GM23338 (cell line): ENCODE data around the gene NSRP1. TPM values are rescaled to one million over a fixed set of nuclear protein-coding genes. Genes with fewer than 3 reads are reported as not detected.

ENCODE experiments used
- ATAC-seq: fragments of 200-7000 bp; cut with Tn5 transposase; 3 replicates; pipeline ENCODE4 v1.9.1; 2020
- DNase-seq: peaks from one replicate; pipeline ENCODE4 v3.0.0-alpha.2; 2015; ENCODE audit warnings: low spot score
- H2AFZ ChIP-seq: fragments of 200-600 bp; sonication (generic); 2 replicates; pipeline ENCODE4 v1.8.0; 2016; ENCODE audit warnings: antibody characterized with exemption, mild to moderate bottlenecking, moderate library complexity
- H3F3A ChIP-seq: fragments of 200-600 bp; sonication (generic); replicated peaks from 2 replicates; pipeline ENCODE4 v1.8.0; 2017; ENCODE audit warnings: antibody characterized with exemption, mixed run types, low read depth
- H3K27ac ChIP-seq: fragments of 200-600 bp; sonication (generic); 2 replicates; pipeline ENCODE4 v1.6.1; 2016; ENCODE audit warnings: low read depth
- H3K27me3 ChIP-seq: fragments of 200-600 bp; sonication (generic); 2 replicates; pipeline ENCODE4 v1.8.0; 2016; ENCODE audit warnings: mild to moderate bottlenecking, mixed run types, moderate library complexity; ENCODE audit not compliant: insufficient read depth
- H3K36me3 ChIP-seq: fragments of 200-600 bp; sonication (generic); 2 replicates; pipeline ENCODE4 v1.8.0; 2016; ENCODE audit warnings: mild to moderate bottlenecking; ENCODE audit not compliant: insufficient read depth
- H3K4me1 ChIP-seq: fragments of 200-600 bp; sonication (generic); 2 replicates; pipeline ENCODE4 v1.8.0; 2016; ENCODE audit warnings: mild to moderate bottlenecking, moderate library complexity; ENCODE audit not compliant: insufficient read depth
- H3K4me2 ChIP-seq: fragments of 200-600 bp; sonication (generic); 2 replicates; pipeline ENCODE4 v1.7.1; 2017; ENCODE audit warnings: mixed run types
- H3K4me3 ChIP-seq: fragments of 200-600 bp; sonication (generic); 2 replicates; pipeline ENCODE4 v1.6.1; 2016; ENCODE audit warnings: mixed run types
- H3K79me2 ChIP-seq: fragments of 200-600 bp; sonication (generic); replicated peaks from 2 replicates; pipeline ENCODE4 v1.8.0; 2017; ENCODE audit warnings: mild to moderate bottlenecking; ENCODE audit not compliant: insufficient read depth
- H3K9me2 ChIP-seq: fragments of 200-600 bp; sonication (generic); 2 replicates; pipeline ENCODE4 v1.8.0; 2017; ENCODE audit not compliant: insufficient read depth
- H4K20me1 ChIP-seq: fragments of 200-600 bp; sonication (generic); replicated peaks from 2 replicates; pipeline ENCODE4 v1.8.0; 2017; ENCODE audit warnings: mild to moderate bottlenecking; ENCODE audit not compliant: insufficient read depth
- H3K27ac Mint-ChIP-seq: 2 replicates; pipeline ENCODE4 v1.8.0; 2020; ENCODE audit warnings: inconsistent platforms, mild to moderate bottlenecking, moderate library complexity, mixed read lengths
- H3K27me3 Mint-ChIP-seq: 3 replicates; pipeline ENCODE4 v1.8.0; 2022; ENCODE audit warnings: low read depth, mild to moderate bottlenecking, moderate library complexity, mixed read lengths, inconsistent platforms; ENCODE audit not compliant: insufficient read depth, poor library complexity
- H3K36me3 Mint-ChIP-seq: 3 replicates; pipeline ENCODE4 v1.8.0; 2021; ENCODE audit warnings: low read depth, mild to moderate bottlenecking, inconsistent platforms, moderate library complexity, mixed read lengths
- H3K4me1 Mint-ChIP-seq: 3 replicates; pipeline ENCODE4 v1.8.0; 2020; ENCODE audit warnings: mild to moderate bottlenecking, inconsistent platforms, mixed read lengths
- H3K4me3 Mint-ChIP-seq: 3 replicates; pipeline ENCODE4 v1.8.0; 2021; ENCODE audit warnings: moderate library complexity, mild to moderate bottlenecking, inconsistent platforms, mixed read lengths
- H3K9me3 Mint-ChIP-seq: 3 replicates; pipeline ENCODE4 v1.8.0; 2020; ENCODE audit warnings: moderate library complexity, mild to moderate bottlenecking, inconsistent platforms, mixed read lengths
- CREB1 ChIP-seq: fragments of 250-450 bp; sonication (Bioruptor Pico); IDR thresholded peaks from 2 replicates; pipeline ENCODE4 v1.5.0; 2020; ENCODE audit warnings: low read depth, mild to moderate bottlenecking, moderate library complexity
- EZH2phosphoT487 ChIP-seq: fragments of 200-600 bp; sonication (generic); IDR thresholded peaks from one replicate; pipeline ENCODE4 v1.8.1; 2018; ENCODE audit warnings: antibody characterized with exemption; ENCODE audit not compliant: unreplicated experiment
- REST ChIP-seq: IDR thresholded peaks from one replicate; pipeline ENCODE4 v1.6.1; 2018; ENCODE audit warnings: antibody characterized with exemption; ENCODE audit not compliant: unreplicated experiment
- ZNF462 ChIP-seq: fragments of 250-450 bp; sonication (Bioruptor Pico); IDR thresholded peaks from 2 replicates; pipeline ENCODE4 v1.5.0; 2020; ENCODE audit warnings: mild to moderate bottlenecking, moderate library complexity
- polyA plus RNA-seq: library from polyadenylated mRNA; unstranded; fragments of >200 nt; fragmentation: Nextera tagmentation; extraction: Ambion mirVana; gene quantifications from 2 replicates; pipeline ENCODE4 v1.2.1, GENCODE V29; 2016
- total RNA-seq: library from RNA; depleted of rRNA; stranded (reverse); fragments of >200 nt; shearing (Covaris generic); gene quantifications from 2 replicates; pipeline ENCODE4 v1.2.3, GENCODE V29; 2014
- TF ChIP-seq, protein P1 (sequence below): IDR thresholded peaks from 2 replicates; pipeline ENCODE4 v1.6.1; 2016; ENCODE audit warnings: antibody characterized with exemption

Gene NSRP1
- total and polyA plus RNA-seq, 2 experiments from 2014 or later, result 15.7 to 110 TPM

DNA sequence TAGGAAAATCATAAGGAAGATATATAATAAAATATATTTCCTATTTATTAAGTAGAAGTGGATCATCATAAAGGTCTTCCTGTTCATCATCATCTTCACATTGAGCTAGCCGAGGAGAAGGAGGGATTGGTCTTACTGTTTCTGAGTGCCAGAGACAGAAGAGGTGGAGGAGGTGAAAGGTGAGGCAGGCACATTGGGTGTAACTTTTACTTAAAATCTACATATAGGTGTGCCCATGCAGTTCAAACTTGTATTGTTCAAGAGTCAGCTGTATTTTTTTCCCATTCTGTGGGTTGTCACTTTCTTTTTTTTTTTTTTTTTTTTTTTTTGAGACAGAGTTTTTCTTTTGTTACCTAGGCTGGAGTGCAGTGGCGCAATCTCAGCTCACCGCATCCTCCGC is 34.9 kb downstream of the NSRP1 start:
- no peaks in the 10 kb centered on the region for H3K27me3 ChIP-seq
- Mint-ChIP-seq H3K27me3 (peaks cover 2% of the 10 kb centered on the region), H3K9me3 (no peaks in the 10 kb centered on the region), H3K4me1 (peaks cover 6% of the 10 kb centered on the region; the same call in 2 of the 3 replicates), H3K36me3 (peaks cover 7% of the 10 kb centered on the region; the same call in 2 of the 3 replicates), H3K4me3 (no peak overlapping the region), H3K27ac (no peak overlapping the region)
- ATAC-seq (no peak), DNase-seq (no peak)
- no peak overlapping the region for H3K4me3 ChIP-seq
- peaks cover 4% of the 10 kb centered on the region; the same call in 1 of the 2 replicates for H3K4me1 ChIP-seq
- H3K27ac ChIP-seq, result no peak overlapping the region
- H3K4me2 ChIP-seq, result no peak overlapping the region
- H3K79me2 ChIP-seq, result peaks cover 47% of the 10 kb centered on the region
- no peaks in the 10 kb centered on the region for H3F3A ChIP-seq
- H3K9me2 ChIP-seq, result no peaks in the 10 kb centered on the region
- TF ChIP-seq EZH2phosphoT487 (no peak), REST (no peak), CREB1 (CRISPR knock-in tag) (no peak), ZNF462 (CRISPR knock-in tag) (no peak)
- TF ChIP-seq, protein P1, sequence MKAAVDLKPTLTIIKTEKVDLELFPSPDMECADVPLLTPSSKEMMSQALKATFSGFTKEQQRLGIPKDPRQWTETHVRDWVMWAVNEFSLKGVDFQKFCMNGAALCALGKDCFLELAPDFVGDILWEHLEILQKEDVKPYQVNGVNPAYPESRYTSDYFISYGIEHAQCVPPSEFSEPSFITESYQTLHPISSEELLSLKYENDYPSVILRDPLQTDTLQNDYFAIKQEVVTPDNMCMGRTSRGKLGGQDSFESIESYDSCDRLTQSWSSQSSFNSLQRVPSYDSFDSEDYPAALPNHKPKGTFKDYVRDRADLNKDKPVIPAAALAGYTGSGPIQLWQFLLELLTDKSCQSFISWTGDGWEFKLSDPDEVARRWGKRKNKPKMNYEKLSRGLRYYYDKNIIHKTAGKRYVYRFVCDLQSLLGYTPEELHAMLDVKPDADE, result no peak
- H4K20me1 ChIP-seq, result peaks cover 23% of the 10 kb centered on the region; the same call in 1 of the 2 replicates
- no peaks in the 10 kb centered on the region for H3K36me3 ChIP-seq
- H2AFZ ChIP-seq, result no peak overlapping the region
